NCI-H1436 treated with DMSO at 0.1 percent for 48 hours (cell line): Measurements from ENCODE around the gene JAKMIP1.

Experiments
- DNase-seq: peaks from one replicate; lab custom pipeline; 2025; lab: John Stamatoyannopoulos, UW

The JAKMIP1 gene

DNA sequence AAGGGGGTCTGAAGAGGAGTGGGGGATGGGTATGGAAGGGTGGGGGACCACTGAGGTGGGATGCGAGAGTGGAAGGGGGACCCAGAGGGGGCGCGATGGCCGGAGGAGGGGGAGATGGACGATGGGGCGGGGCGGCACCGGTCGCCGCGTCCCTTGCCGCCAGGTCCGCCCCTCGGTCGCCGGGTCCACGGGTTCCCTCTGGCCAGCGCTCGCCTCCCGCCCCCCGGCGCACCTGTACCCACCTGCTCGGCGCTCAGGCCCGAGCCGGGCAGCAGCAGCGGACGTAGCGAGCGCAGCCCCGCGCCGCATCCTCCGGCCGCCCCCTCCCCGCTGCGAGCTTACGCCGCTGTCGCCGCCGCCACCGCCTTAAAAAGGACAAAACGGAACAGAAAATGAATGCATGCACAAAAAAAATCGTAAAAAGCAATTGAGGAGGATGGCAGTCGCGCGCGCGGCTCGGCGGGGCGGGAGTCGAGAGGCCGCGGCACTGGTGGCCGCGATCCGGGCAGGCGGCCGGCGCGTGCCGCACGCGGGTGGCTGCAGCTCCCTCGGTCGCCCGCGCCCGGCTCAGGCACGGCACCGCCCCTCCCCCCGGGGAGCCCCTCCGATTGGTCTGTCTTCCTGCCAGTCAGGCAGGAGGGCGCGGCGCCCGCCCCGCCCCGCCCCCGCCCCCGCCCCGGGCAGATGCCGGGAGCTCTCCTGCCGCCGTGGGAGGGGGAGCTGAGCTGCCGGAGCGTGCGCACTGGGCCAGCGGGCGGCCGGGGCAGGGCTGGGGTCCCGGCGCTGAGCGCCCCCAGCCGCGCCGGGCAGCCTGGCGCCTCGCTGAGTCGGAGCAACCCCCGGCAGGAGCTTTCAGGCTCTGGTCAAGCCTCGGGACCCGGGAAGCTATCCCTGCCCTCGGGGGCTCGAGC, at the start of gene JAKMIP1:
JAKMIP1 (minus strand) TSS at position 539 of the 911 bp plus-strand sequence. CDS start 87,699 bp downstream, outside the sequence.
- DNase-seq, result no peak

DNA sequence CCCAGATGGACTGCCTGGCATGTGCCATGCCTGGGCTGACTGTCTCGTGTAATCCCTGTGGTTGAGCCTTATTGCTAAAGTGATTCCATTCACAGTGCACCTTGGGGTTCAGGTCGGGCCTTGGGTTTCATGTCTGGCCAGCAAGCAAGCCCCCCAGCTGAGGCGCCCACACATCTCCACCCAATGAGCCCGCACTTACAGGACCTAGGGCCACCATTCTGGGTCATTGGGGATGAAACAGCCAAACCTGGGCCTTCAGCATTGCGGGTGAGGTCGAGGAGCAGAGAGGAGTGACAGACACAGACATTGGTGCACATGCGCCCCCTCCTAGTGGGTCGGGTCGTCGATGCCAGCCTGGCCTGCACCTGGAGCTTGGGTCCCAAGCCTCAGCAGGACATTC, 48.0 kb upstream of the JAKMIP1 start:
- DNase-seq, result no peak

DNA sequence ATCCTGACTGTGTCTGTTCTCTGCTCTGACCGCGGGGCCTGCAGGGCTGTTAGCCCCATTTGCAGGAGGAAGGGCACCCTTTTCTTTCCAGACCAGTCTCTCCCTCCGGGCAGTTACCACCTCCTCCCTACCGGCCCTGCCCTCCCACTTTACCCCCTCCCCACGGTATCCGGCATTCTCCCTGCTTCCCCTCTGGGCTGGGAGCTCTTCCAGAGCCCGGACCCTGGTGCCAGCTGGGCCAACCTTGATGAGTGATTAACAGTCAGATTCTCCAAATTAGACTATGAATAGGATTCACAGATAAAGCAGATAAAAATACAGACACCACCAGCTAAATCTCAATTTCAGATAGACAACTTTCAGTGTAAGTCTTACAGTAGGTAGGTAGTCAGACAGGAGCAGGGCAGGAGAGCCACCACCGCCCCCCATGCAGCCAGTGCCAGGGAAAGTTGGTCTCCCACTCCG, 45.9 kb upstream of the JAKMIP1 start:
- no peak for DNase-seq

DNA sequence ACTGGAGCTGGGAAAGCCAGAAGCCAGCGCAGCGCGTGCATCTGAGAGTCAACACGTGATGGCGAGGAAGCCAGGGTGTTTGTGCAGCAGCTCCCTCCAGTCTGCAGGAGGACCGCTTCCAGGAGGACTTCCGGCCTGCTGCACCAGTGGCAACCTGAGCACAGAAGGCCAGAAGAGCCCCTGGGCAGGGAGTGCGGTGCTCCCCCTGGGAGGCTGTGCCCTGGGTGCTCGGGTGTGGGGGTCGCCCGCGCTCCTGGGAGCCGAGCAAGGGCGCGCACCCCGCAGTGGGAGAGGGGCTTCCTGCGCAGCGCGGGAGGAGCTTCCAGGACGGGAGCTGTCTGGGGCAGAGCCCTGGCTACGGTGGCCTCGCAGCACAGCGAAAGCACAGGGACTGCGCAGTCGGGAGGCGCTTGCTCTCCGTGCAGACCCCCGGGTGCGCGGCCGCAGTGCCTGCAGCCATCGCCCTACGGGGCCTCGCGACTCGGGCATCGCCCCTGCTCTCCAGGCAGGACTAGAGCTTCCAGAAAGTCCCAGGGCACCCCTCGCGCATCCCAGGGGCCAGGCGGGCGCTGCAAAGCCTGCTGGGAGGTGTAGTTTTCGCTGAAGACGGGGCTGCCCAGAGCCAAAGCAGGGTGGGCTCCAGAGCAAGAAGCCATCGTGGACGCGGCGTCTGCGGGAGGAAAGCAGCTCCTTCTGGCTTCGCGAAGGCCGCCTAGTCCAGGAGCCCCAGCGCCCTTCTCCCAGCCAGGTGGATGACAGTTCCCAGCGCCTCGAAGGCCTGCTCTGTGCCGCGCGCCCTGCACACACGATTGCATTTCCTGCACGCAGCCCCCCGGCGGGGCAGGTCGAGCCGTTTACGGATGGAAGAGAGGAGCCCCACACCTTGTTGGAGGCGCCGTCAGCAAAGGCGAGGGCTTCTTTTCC, 45.2 kb upstream of the JAKMIP1 start:
- no peak for DNase-seq

- no peak for DNase-seq
These were observed 42.1 kb upstream of the JAKMIP1 start for GRCh38 chr4:6242271-6243029.

- no peak for DNase-seq
These were observed 40.9 kb upstream of the JAKMIP1 start for GRCh38 chr4:6241062-6241845.

GRCh38 chr4:6239968-6240367, 39.6 kb upstream of the JAKMIP1 start:
- DNase-seq, result no peak

GRCh38 chr4:6239486-6239885, 39.1 kb upstream of the JAKMIP1 start:
- no peak for DNase-seq

DNA sequence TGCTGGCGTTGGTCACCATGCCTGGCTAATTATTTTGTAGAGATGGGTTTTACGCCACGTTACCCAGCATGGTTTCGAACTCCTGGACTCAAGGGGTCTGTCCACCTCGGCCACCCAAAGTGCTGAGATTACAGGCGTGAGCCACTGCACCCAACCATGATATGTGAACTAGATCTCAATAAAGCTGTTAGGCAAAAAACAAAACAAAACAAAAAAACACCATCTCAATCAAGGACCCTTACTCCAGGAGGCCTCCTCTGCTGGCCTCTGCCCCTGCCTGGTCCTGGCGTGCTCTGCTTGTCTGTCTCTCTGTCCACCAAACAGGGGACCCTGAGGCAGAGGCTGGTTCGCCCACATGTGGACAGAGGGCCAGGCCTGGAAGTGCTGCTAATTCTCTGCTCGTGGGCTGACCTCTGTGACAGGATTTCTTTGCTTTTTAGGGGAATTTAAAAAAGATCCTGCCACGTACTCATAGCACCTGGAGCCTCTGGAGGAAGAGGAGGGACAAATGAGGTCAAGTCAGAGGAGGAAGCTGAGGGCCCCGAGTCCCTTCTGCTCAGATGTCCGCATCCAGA, 36.6 kb upstream of the JAKMIP1 start:
- DNase-seq, result no peak

DNA sequence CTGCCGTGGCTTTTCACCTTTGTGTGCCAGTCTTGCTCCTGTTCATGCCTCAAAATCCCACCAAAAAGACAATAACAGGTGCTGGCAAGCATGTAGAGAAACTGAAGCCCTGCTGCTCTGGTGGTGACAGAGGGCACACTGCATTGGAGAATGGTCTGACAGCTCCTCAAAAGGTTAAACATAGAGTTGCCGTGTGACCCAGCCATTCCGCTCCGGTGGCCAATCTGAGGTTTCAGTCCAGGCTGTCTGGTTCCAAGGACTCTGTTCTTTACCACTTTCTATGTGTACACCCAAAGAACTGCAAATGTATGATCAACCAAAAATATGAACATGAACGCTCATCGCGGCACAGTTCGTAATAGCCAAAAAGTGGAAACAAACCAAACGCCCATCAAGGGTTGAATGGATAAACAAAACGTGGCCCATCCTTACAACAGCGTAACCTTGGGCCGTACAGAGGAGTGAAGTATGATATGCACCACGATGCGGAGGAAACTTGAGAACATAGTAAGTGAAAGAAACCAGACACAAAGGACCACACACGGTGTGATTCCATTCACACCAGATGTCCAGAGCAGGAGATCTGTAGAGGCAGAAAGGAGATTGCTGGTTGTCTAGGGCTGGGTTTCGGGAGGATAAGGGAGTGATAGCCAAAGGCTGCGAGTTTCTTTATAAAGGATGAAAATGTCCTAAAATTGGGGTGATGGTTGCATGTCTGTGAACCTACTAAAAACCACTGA, 35.7 kb upstream of the JAKMIP1 start:
- no peak for DNase-seq

DNA sequence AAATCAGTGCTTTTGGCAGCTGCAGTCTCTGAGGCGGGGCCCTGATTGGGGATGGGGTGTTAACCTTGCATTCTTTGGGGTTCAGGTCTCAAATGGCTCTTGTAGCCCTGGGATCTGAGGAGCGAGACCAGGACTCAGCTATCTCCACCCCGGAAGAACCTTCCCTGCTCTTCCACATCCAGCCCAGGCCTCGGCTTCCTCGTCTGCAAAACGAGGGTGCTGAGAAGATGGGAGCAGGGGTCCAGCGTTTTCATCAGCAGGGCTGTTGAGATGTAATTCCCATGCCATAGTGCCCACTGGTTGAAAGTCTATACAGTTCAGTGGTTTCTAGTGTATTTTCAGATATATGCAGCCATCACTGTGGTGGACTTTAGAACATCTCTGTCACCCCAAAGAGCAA, 34.7 kb upstream of the JAKMIP1 start:
- no peak for DNase-seq

DNA sequence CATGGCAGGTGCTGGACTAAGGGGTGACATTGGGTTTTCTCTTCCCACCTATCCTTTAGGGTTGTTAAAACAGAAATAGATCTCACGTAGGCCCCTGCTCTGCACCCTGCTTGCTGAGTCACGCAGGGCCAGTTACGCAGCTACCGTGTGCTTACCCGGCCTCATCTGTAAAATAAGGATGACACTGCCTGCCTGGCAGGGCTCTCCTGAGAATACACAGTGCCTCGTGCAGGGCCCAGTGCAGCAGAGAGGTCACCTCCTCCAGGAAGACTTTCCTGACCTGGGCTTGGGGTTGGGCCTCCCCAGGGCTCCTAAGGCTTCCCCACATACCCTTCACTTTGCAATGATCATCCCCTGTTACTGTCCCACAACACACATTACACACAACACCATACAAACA, 33.6 kb upstream of the JAKMIP1 start:
- no peak for DNase-seq

- DNase-seq, result no peak
These were observed 32.8 kb upstream of the JAKMIP1 start for GRCh38 chr4:6232836-6233785.

DNA sequence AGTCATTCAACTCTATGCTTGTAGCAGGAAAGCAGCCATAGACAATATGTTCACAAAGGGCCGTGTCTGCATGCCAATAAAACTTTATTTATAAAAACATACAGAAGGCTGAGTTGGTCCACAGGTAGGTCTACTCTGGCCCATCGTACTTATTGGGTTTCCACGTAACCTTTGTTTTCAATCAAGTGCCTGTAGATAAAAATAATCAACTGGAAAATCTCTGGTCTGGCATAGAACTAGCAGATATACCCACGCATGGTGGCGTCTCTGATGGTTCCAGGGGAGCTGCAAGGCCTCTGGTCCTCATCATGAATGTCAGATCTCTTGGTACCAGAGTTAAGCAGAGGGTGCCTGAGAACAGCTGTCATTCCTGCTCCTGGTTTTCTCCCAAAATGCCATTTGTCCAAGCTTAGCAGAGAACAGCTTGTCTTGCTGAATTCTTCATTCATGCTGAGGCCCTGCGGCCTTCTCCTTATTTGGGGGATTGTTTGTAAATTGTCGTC, 31.4 kb upstream of the JAKMIP1 start:
- DNase-seq, result no peak

GRCh38 chr4:6230827-6231662, 30.7 kb upstream of the JAKMIP1 start:
- no peak for DNase-seq

DNA sequence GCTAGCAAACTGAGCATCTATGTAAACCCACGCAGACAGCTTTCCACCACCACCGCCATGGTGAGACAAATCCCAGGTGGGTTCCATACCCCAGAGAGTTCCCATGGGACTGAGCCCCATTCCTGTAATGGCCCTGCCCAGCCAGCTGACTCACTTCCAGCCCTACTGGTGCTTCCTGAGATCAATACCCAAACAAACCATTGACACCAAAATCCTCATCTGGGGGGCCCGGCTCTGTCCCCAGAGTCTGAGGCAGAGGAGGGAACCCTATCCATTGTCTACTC, 30.1 kb upstream of the JAKMIP1 start:
- no peak for DNase-seq

GRCh38 chr4:6229671-6230501, 29.5 kb upstream of the JAKMIP1 start:
- DNase-seq, result no peak
